ENCODE results near the gene NPHP4. TPM values are rescaled to one million over a fixed set of nuclear protein-coding genes. Genes with fewer than 3 reads are reported as not detected.

The NPHP4 gene
- total RNA-seq, 2 donors from 2014 or later = 11.4 to 32.2 TPM

GRCh38 chr1:5877001-5877400, 115.2 kb downstream of the NPHP4 start:
- TF ChIP-seq POLR2A (IDR thresholded peaks at IDR 0.05) (no peak), CTCF (IDR thresholded peaks at IDR 0.05) (no peak), POLR2AphosphoS5 (IDR thresholded peaks at IDR 0.05) (no peak)
- WGBS = 90% methylated on average over 22 of the region's 22 CpGs
- no peaks in the 10 kb centered on the region for H3K4me1 ChIP-seq (replicated peaks)
- H3K27me3 ChIP-seq (replicated peaks; ENCODE audit: insufficient read depth) = no peaks in the 10 kb centered on the region
- H3K9me3 ChIP-seq = no peaks in the 10 kb centered on the region
- H3K27ac ChIP-seq = no peak overlapping the region
- no peaks in the 10 kb centered on the region for H3K36me3 ChIP-seq
- intact Hi-C loops (cut with DNase I) = no loop called here
- DNase-seq (ENCODE audit: low spot score) = no peak
- no peak overlapping the region for H3K4me3 ChIP-seq

- Histone ChIP-seq H3K4me1 (replicated peaks) (no peaks in the 10 kb centered on the region), H3K27me3 (replicated peaks; ENCODE audit: insufficient read depth) (no peaks in the 10 kb centered on the region), H3K27ac (no peak overlapping the region), H3K4me3 (no peak overlapping the region), H3K9me3 (no peaks in the 10 kb centered on the region), H3K36me3 (no peaks in the 10 kb centered on the region)
- DNase-seq (ENCODE audit: low spot score) = no peak
- TF ChIP-seq POLR2A (IDR thresholded peaks at IDR 0.05) (no peak), POLR2AphosphoS5 (IDR thresholded peaks at IDR 0.05) (no peak), CTCF (IDR thresholded peaks at IDR 0.05) (no peak)
- 91% methylated on average over 7 of the region's 7 CpGs for WGBS
- intact Hi-C loops (cut with DNase I) = no loop called here
Observed at GRCh38 chr1:5876094-5876650, 116.1 kb downstream of the NPHP4 start.

GRCh38 chr1:5875345-5875910, 116.8 kb downstream of the NPHP4 start:
- Histone ChIP-seq H3K4me1 (replicated peaks) (no peaks in the 10 kb centered on the region), H3K4me3 (no peak overlapping the region), H3K36me3 (no peaks in the 10 kb centered on the region), H3K27ac (no peak overlapping the region), H3K27me3 (replicated peaks; ENCODE audit: insufficient read depth) (no peaks in the 10 kb centered on the region), H3K9me3 (no peaks in the 10 kb centered on the region)
- intact Hi-C loops (cut with DNase I) = no loop called here
- 95% methylated on average over 15 of the region's 15 CpGs for WGBS
- no peak for TF ChIP-seq POLR2A (IDR thresholded peaks at IDR 0.05)
- TF ChIP-seq POLR2AphosphoS5 (IDR thresholded peaks at IDR 0.05) = no peak
- TF ChIP-seq CTCF (IDR thresholded peaks at IDR 0.05) = no peak
- no peak for DNase-seq (ENCODE audit: low spot score)

- Histone ChIP-seq H3K4me3 (no peak overlapping the region), H3K36me3 (no peaks in the 10 kb centered on the region), H3K9me3 (no peaks in the 10 kb centered on the region), H3K27ac (no peak overlapping the region), H3K27me3 (replicated peaks; ENCODE audit: insufficient read depth) (no peaks in the 10 kb centered on the region), H3K4me1 (replicated peaks) (no peaks in the 10 kb centered on the region)
- DNase-seq (ENCODE audit: low spot score) = no peak
- intact Hi-C loops (cut with DNase I) = no loop called here
- TF ChIP-seq POLR2AphosphoS5 (IDR thresholded peaks at IDR 0.05) (no peak), POLR2A (IDR thresholded peaks at IDR 0.05) (no peak), CTCF (IDR thresholded peaks at IDR 0.05) (no peak)
- WGBS = 95% methylated on average over 40 of the region's 41 CpGs
Observed at GRCh38 chr1:5874416-5875110, 117.7 kb downstream of the NPHP4 start.

- Histone ChIP-seq H3K4me3 (no peak overlapping the region), H3K27me3 (replicated peaks; ENCODE audit: insufficient read depth) (no peaks in the 10 kb centered on the region), H3K27ac (no peak overlapping the region), H3K9me3 (no peaks in the 10 kb centered on the region), H3K4me1 (replicated peaks) (no peaks in the 10 kb centered on the region), H3K36me3 (no peaks in the 10 kb centered on the region)
- intact Hi-C loops (cut with DNase I) = no loop called here
- TF ChIP-seq CTCF (IDR thresholded peaks at IDR 0.05) = no peak
- no peak for TF ChIP-seq POLR2AphosphoS5 (IDR thresholded peaks at IDR 0.05)
- no peak for TF ChIP-seq POLR2A (IDR thresholded peaks at IDR 0.05)
- DNase-seq (ENCODE audit: low spot score) = no peak
- WGBS = 88% methylated on average over 7 of the region's 7 CpGs
Observed at GRCh38 chr1:5873556-5873955, 118.7 kb downstream of the NPHP4 start.
